ENCODE measurements around the gene ADCY5. TPM values are rescaled to one million over a fixed set of nuclear protein-coding genes. Genes with fewer than 3 reads are reported as not detected.

Gene ADCY5
- total and polyA plus RNA-seq, 2 donors (not counting 1 experiment from before 2014, with no cell fraction given) = not detected

- CTCF ChIA-PET = interaction anchor here (1.1 to 4.5 kb wide), 9 partner anchors 10 to 395 kb away, joined by 3 to 36 read pairs (median 3); no protein-coding TSS in a partner anchor
These were observed 119.8 kb downstream of the ADCY5 start for GRCh38 chr3:123328851-123329635.

More at GRCh38 chr3:123328851-123329635, 119.8 kb downstream of the ADCY5 start:
- TF ChIP-seq CTCF (IDR thresholded peaks at IDR 0.05) (peak; percentile 89), EZH2 (IDR thresholded peaks at IDR 0.05; ENCODE audit: borderline replicate concordance, insufficient read depth, low read depth, low read length, poor library complexity, severe bottlenecking) (no peak)
- WGBS (ENCODE audit: insufficient coverage) = 13% methylated on average over 9 of the region's 13 CpGs
- peak; percentile 73 for DNase-seq
- Histone ChIP-seq H3K4me2 (replicated peaks; ENCODE audit: low read depth, low read length, poor library complexity, severe bottlenecking) (no peak overlapping the region), H3K9ac (ENCODE audit: low read length) (no peak overlapping the region), H3K27me3 (replicated peaks in 1 of 4; ENCODE audit: control extremely low read depth in 1 of 4, control insufficient read depth in 3 of 4, insufficient read depth in 4 of 4, low read length in 3 of 4) (peaks cover 0 to 2% (median 0%) of the 10 kb centered on the region in 4 experiments), H3K9me3 (ENCODE audit: control extremely low read depth in 1 of 3, control insufficient read depth in 2 of 3, insufficient read depth in 1 of 3, low read length in 2 of 3) (peaks cover 0 to 7% (median 0%) of the 10 kb centered on the region in 3 donors), H2AFZ (ENCODE audit: insufficient read depth, low read depth, low read length, poor library complexity, severe bottlenecking) (no peak overlapping the region), H3K79me2 (ENCODE audit: control insufficient read depth, insufficient read depth, low read length) (no peaks in the 10 kb centered on the region), H3K4me3 (ENCODE audit: control extremely low read depth in 1 of 5, extremely low read depth in 1 of 5, insufficient read depth in 1 of 5, low read depth in 2 of 5, low read length in 4 of 5) (no peak overlapping the region), H3K36me3 (replicated peaks in 1 of 2; ENCODE audit: control extremely low read depth in 1 of 2, control insufficient read depth in 1 of 2, extremely low read depth in 1 of 2, insufficient read depth in 2 of 2, low read length in 1 of 2) (no peaks in the 10 kb centered on the region), H4K20me1 (ENCODE audit: control insufficient read depth, insufficient read depth, low read length, poor library complexity, severe bottlenecking) (no peaks in the 10 kb centered on the region), H3K4me1 (ENCODE audit: control insufficient read depth in 2 of 2, insufficient read depth in 2 of 2, low read length in 2 of 2) (no peaks in the 10 kb centered on the region), H3K27ac (ENCODE audit: low read length in 2 of 2) (no peak overlapping the region)
- POLR2A ChIA-PET = no interaction called here
- no peaks in the 10 kb centered on the region for H3K4me1 Mint-ChIP-seq
- no peak overlapping the region for H3K27ac Mint-ChIP-seq
- no peak overlapping the region for H3K4me3 Mint-ChIP-seq
- peak; percentile 73 for ATAC-seq (ENCODE audit: low read depth)
- peaks cover 12% of the 10 kb centered on the region for H3K27me3 Mint-ChIP-seq
- H3K9me3 Mint-ChIP-seq (ENCODE audit: insufficient read depth) = no peaks in the 10 kb centered on the region
- intact Hi-C loops (cut with micrococcal nuclease) = loop anchor here (2.0 kb wide), 1 partner anchor 394 kb away; no protein-coding TSS in a partner anchor
